OCI-LY7 (cell line): ENCODE results near the gene HERC2.

Experiments used
- CTCF ChIP-seq: fragments of 200-600 bp; sonication (generic); conservative IDR thresholded peaks from 2 replicates; pipeline ENCODE4 v1.5.1; 2014; ENCODE audit warnings: mild to moderate bottlenecking, antibody characterized with exemption, low read length, moderate library complexity, mixed read lengths
- EZH2phosphoT487 ChIP-seq: fragments of 200-600 bp; sonication (generic); IDR thresholded peaks from 2 replicates; pipeline ENCODE4 v1.6.1; 2018; ENCODE audit warnings: low read depth, borderline replicate concordance, mild to moderate bottlenecking, mixed run types, antibody characterized with exemption, low read length, moderate library complexity, mixed read lengths

GRCh38 chr15:28132524-28133275 is 189.3 kb downstream of the HERC2 start:
- no peak for TF ChIP-seq EZH2phosphoT487
- TF ChIP-seq CTCF, result no peak
